ENCODE data around the gene RAE1.

- TF ChIP-seq CTCF (IDR thresholded peaks at IDR 0.05) (no peak), POLR2A (IDR thresholded peaks at IDR 0.05) (no peak)
Measured at GRCh38 chr20:57403216-57403615, 52.2 kb downstream of the RAE1 start.

All from lower leg skin (tissue), 3 donors.